GM18520 (cell line): ENCODE measurements around the gene GRIP1.
A peak's percentile ranks its signal among the peaks of the same experiment; 100 is the strongest.

Experiments used
- ATAC-seq: cut with Tn5 transposase; IDR thresholded peaks from one replicate; pipeline ENCODE4 v1.9.1; 2021; ENCODE audit not compliant: unreplicated experiment

GRIP1 gene

DNA sequence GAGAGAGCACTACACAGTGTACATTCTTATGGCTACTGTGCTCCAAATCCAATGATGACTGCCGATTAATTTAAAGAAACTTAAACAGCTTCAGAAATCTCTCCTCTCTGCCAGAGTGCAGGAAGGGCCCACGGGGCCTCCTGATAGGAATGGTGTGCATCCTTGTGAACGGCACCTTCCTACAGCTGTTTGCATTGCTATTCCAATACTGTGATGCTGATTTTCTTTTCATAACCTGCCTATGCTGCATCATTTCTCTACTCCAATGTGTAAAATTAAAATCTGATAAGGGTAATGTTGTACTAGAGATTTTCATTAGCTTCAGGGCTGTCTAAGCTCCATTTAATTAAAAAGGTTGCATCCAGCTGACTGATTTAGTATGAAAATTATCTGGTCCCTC lies 217.5 kb downstream of the GRIP1 start:
- no peak for ATAC-seq

DNA sequence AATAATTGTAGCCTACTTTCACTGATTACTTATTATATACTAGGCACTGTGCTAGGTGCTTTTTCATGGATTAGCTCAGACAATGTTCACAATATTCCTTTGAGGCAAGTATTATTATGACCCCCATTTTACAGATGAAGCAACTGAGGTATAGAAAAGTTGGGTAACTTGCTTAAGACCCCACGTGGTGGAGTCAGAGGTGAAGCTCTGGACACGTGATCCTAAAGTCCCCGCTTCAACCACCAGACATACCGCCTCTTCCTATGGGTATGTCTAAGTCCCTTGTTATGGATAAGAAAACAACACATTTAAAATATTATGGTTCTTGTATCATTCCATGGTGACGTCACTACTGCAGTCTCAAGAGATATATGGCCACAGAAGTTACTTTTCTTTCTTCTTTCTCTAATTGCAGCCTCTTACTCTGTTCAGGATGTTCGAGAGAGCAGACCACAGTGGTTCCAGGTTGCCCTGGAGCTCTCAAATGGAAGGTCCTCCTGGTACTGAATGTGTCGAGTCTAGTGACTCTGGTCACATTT lies 218.9 kb downstream of the GRIP1 start:
- ATAC-seq: no peak

DNA sequence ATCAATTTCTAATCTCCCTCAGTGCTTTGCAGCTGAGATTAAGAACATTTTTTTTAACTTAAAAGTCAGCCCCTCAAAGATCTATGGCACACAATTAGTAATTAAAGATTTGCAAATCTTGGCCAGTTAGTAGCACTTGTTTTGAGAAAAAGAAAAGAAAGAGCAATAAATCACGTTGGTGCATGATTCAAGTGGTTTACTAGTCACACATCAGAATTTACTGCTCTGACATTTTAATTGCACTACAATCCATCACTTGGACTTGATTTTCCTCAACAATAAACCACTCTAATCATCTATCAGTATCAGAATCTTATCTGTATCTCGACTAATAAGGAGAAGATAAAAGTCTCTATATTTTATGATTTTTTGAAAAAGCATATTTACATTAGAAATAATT lies 222.3 kb downstream of the GRIP1 start:
- ATAC-seq: no peak

DNA sequence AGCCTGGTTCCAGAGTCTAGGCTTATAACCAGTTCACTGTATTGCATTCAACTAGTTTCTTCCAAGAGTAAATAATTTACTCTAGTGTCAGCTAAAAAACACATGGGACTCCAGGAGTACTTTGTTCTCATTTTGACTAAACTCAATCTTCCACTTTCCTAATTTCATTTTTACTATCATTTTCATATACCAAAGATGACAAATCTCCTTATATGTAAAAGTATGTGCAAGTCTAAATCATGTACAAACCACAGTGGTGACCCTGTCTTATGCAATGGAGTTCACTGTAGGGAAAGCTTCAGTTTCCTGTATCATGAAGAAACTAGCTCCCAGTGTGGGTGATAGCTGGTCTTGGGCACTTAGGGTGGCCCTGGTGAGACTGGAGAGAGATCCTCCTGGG lies 225.0 kb downstream of the GRIP1 start:
- peak; percentile 75 for ATAC-seq

DNA sequence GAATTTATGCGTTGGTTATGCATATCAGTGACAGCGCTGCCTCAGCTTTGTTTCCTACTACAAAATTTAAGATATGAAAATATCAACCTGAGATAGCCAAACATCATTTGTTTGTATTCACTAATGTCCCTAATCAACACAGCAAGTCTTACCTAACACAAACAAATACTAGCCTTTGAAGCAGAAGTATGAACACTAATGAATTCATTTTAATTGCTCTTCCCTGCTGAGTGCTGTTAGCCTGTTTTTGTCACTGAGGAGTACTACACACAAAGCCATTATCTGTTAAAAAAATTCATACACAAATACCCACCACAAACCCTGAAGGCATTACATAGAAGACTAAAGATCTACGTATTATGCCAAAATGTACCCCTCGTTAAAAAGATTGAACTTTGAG lies 225.8 kb downstream of the GRIP1 start:
- ATAC-seq: no peak

DNA sequence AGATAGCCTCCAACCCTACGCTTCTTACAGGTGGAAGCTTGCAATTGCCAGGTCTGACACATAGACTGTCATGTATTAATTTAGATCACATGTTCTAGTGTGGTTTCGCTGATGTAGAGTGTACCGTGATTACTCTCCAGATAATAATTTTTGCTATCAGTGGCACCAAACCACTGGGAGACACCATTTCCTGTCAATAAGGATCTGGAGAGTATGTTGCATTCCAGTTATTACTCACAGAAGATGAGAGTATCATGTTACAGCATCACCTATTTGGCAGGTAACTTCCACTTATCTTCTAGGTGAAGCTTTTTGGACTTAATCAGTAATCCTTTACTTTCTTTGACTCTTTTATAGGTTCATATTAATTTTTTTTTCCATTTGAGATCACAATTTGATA lies 229.3 kb downstream of the GRIP1 start:
- no peak for ATAC-seq

DNA sequence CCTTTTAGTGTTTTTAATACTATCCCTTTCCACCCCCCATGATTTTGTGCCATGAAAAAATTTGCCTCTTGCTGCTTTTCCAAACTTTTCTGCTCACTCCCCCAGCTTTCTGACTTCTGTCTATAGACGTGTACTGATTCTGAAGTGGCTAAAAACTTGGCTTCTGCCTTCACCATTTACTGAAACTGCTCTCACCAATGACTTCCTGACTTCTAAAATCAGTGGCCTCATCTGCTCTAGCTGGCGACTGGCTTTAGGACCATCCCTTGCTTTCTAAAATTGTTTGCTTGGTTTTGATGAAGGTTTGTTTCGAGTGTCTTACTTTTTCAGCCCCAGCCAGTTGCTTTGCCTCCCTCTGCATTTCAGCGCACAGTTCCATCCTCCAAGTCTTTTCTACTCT lies 231.2 kb downstream of the GRIP1 start:
- no peak for ATAC-seq

DNA sequence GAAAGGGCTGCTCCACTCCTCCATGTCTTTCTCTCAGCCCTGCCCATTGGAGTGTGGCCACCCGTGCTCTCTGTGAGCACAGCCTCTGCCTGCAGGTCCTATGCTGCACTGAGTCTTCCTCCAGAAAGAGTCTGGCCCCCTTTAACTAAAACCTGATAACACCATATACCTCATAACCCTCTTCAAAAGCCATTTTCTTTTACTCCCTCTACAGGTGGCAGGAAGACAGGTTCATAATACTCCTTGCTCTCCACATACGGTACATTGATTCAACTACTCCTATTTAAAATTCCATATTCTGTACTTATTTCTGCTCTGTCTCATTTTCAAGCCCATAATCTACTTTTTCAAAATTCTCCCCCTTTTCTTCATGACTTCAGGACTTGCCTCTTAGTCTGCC lies 232.6 kb downstream of the GRIP1 start:
- no peak for ATAC-seq

DNA sequence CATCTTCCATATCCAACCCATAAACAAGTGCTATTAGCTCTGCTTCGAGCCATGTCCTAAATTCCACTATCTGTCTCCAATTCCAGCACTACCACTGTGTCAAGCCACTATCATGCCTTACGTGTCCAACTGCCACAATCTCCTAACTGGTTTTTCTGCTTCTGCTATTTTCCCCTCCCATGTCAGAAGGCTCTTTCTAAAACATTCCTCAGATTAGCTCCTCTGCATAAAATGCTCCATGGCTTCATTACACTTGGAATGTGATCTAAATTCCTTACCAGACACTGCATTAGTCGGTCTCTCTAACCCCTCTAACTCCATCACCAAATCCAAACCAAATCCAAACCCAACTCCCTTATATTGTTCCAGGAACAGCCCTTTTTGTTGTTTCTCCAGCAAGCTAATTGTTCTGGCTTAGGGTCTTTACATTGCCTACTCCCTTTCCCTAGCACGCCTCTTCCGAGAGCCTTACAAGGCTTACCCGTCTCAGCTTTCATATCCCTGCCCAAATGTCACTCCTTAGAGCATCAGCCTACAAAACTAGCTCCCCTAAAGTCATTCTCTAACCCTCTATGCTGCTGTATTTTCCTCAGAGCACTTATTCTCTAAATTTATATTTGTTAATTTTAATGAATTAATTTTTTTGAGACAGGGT lies 236.8 kb downstream of the GRIP1 start:
- no peak for ATAC-seq

DNA sequence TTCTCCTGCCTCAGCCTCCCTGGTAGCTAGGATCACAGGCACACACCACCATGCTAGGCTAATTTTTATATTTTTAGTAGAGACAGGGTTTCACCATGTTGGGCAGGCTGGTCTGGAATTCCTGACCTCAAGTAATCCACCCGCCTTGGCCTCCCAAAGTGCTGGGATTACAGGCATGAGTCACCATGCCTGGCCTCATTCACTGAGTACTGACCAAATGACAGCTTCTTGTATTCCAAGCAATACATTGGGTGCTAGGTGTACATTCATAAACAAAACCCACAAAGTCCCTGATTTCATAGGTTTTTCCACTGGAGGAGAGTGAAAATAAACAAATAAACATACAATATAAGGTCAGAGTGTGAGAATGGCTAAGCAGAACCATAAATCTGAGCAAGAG lies 240.3 kb downstream of the GRIP1 start:
- ATAC-seq: no peak

DNA sequence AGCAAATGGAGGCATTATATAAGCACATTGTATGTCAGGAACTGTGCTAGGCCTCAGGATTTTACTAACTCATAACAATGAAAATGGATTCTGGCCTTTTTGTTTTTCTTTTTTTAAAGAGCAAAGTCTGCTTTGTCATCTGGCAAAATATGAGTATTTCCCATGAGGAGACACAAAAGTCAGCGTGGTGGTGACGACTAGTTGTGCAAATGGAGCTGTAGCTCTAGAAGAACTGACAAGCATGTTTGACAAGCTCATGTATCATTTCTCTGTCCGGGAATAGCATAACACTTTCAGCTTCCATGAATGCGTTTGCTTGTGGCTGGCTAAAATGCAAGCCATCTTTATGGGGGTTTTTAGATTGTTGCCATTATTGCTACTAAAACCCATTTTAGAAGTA lies 248.8 kb downstream of the GRIP1 start:
- ATAC-seq: no peak

DNA sequence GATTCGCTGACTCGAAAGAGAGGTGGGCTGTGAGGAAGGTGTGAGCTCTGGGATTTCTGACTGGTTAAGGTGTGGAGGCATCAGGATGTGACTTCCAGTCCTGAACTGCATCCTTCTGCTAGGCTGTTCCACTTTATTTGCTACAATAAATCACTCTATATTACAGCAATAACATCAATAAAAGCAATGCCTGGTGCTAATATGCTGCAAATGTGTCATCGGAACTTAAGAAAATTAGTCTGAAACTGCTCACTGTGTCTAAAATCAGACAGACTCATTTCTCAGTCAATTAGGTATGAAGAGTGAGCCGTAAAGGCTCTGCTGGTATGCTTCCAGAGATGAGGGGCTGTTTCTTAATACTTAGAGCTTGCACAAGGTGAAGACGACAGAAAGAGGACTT lies 250.0 kb downstream of the GRIP1 start:
- no peak for ATAC-seq

DNA sequence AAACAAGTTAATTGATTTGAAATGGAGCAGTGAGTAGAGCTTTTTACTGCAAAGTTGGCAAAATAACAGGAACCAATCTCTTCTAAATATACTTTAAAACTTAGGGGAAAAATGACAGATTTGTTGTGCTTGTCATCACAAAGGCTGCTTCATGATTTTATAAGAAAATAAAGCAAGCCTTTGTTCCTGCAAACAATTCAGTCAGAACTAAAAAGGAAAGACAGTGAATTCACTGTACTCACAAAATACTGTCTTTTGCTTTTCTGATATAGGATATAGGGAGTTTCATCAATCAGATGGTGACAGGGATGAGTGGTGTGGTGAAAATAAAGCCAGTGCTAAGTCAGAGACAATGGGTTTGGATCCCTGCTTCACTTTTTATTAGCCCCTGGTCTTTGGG lies 250.6 kb downstream of the GRIP1 start:
- ATAC-seq: no peak

DNA sequence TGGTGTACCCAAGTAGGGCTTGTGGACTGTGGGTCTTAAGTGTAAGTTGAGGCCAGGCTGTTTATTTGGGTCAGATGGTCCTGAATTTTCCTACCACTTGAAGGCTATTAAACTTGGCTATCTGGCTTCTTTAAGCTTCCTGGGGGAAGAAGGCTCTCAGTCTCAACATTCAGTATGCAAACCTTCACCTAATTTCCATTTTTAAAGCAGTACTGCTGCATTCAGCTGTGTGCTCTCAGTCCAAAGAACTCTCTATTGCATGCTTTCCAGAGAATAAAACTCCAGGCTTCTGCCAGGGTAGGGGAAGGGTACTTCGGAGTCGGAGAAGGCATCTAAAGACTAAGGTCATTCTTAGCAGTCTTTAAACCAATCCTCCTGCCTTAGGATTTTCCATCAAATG lies 252.2 kb downstream of the GRIP1 start:
- no peak for ATAC-seq

DNA sequence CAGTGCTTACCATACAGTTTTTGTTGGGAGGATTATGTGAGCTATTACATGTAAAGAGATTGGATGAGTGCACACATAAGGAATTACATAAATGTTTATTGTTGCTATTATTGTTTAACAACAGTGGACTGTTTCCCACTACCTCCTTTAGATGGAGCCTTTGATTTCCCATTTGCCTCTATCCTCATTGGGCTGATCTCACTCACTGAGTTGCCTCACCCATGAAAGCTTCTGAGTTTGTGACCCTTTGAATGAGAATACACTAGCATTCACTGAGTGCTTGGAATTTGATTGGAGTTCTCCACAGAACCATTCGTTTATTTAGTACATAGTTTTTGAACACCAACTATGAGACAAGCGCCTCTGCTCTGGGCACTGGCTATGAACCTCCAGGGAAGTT lies 255.6 kb downstream of the GRIP1 start:
- ATAC-seq: no peak

DNA sequence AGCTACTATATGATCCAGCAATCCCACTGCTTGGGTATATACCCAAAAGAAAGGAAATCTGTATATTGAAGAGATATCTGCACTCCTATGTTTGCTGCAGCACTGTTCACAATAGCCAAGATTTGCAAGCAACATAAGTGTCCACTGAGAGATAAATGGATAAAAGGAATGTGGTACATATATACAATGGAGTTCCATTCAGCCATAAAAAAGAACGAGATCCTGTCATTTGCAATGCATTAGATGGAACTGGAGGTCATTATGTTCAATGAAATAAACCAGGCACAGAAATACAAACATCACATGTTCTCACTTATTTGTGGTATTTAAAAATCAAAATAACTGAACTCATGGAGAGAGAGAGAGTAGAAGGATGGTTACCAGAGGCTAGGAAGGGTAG lies 260.0 kb downstream of the GRIP1 start:
- no peak for ATAC-seq

DNA sequence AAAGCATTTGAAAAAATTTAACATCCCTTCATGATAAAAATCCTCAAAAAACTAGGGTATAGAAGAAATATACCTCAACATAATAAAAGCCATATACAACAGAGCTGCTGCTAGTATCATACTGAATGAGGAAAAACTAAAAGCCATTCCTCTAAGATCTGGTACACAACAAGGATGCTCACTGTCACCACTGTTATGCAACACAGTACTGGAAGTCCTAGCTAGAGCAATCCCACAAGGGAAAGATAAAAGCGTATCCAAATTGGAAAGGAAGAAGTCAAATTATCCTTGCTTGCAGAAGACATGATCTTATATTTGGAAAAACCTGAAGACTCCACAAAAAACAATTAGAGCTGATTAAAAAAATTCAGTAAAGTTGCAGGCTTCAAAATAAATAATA lies 261.7 kb downstream of the GRIP1 start:
- no peak for ATAC-seq

DNA sequence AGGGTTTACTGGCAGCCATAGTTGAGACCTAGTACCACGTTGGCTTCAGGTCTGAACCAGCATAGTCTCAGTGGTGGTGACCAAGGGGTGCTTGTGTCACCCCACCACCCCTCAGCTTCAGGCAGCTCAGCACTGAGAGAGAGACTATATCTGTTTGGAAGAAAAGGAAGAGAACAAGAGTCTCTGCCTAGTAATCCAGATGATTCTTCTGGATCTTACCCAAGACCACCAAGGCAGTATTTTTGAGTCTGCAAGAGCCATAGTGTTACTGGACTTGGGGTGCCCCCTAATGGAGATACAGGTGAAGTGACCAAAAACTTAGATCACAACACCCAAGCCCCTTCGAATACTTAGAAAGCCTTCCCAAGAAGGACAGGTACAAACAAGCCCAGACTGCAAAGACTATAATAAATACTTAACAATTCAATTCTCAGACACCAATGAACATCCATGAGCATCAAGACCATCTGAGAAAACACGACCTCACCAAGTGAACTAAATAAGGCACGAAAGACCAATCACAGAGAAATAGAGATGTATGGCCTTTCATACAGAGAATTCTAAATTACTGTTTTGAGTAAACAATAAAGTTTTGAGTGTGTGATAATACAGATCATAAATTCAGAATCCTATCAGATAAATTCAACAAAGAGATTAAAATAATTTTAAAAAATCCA lies 269.5 kb downstream of the GRIP1 start:
- ATAC-seq: no peak

DNA sequence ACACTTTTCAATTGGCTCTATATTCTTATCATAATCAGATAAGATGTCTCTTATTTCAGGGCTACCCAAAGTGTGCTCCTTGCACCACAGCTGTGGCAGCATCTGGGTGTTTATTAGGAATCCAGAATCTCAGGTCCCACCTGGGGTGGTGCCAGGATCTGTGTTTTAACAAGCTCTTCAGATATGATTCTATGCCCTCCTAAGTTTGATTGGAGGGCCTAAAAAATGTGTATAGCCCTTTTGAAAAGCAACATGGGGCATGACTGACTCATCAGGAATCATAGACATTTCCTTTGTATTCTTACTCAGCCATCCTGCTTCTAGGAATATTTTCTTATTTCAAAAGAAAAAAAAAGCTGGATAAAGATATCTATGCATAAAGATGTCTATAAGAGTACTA lies 273.5 kb downstream of the GRIP1 start:
- no peak for ATAC-seq

DNA sequence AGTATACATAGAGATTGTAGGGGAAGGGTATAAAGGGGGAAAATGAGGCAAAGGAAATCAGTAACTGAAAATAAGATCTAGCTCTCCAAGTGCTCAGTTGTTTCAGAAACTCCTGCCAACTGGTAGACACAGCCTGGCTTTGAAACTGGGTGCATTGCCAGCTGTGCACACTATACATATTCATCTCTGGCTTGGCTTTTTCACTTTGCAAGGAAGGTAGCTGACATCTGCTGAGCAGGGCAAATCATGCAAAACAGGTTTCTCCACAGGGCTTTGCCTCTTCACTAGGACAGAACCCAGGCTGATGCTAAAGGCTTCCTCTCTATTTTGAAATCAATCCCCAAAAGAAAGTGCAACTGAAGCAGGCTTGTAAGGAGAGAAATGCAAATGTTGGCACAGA lies 275.1 kb downstream of the GRIP1 start:
- ATAC-seq: no peak

DNA sequence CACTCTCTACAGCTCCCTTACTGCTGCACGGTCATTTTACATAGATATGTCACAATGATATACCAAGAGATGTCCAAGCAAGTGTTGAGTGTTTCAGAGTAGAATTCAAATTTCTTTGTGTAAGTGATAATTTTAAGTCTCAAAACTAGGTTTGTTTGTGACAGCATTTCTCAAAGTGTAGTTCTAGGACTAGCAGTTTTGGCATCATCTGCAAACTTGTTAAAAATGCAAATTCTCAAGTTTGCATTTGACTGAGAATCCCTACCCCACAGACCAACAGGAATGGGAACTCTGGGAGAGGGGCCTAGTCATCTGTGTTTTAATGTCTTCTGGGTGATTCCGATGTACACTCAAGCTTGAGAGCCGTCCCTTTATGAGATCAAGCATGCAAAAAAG lies 279.0 kb downstream of the GRIP1 start:
- ATAC-seq: no peak

DNA sequence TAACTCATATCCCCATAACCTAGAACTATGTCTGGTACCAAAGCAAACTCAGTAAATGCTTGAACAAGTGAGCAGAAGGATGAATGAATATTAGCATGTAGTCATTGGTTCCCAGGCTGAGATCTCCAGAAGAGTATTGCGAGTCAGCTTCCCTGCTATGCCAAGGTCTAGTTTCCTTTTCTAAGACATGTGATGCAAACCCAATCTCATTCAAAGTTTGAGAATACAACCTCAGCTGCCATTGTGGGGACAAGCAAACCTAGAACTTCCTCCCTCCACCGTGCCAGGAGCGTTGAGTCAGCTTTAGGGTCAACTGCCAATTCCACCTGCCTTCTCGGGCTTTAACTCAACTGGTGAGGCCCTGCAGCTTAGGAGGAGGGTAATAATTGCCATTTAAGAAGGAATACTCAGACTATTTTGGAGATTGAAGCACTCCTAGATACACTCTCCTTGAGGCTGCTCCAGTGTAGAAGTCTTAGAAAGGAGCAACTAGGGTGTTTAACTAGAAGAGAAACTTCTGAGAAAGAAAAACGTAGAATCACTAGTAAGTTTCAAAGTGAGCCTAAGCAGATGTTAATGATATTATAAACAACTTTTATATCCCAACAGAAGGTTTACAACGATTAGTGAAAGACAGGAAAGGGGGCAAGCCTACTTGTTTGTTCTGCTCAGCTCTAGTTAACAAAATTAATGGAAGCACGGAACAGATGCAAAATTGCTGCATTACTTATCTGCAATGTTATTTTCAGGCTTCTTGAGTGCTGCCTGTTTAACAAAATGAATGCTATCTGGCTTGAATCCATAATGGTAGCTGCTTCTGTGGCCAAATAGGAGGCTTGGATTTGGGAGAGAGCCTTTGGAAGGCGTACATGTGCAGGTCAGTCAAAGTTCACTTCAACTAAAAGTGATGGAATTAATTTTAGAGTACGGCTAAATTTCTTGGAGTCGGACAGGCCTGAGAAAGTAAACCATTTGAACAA lies 279.7 kb downstream of the GRIP1 start:
- ATAC-seq: no peak
